NCI-H1048 (cell line): Measurements from ENCODE around the gene USE1.
A peak's percentile ranks its signal among the peaks of the same experiment; 100 is the strongest.
"Not testable (repeated sequence)": the region's sequence is repeated elsewhere in the genome, so short reads cannot be mapped to it uniquely, and the experiment has no call there.

Experiments
- DNase-seq: peaks from one replicate; lab custom pipeline; 2025; lab: John Stamatoyannopoulos, UW

The USE1 gene, protein sequence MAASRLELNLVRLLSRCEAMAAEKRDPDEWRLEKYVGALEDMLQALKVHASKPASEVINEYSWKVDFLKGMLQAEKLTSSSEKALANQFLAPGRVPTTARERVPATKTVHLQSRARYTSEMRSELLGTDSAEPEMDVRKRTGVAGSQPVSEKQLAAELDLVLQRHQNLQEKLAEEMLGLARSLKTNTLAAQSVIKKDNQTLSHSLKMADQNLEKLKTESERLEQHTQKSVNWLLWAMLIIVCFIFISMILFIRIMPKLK

DNA sequence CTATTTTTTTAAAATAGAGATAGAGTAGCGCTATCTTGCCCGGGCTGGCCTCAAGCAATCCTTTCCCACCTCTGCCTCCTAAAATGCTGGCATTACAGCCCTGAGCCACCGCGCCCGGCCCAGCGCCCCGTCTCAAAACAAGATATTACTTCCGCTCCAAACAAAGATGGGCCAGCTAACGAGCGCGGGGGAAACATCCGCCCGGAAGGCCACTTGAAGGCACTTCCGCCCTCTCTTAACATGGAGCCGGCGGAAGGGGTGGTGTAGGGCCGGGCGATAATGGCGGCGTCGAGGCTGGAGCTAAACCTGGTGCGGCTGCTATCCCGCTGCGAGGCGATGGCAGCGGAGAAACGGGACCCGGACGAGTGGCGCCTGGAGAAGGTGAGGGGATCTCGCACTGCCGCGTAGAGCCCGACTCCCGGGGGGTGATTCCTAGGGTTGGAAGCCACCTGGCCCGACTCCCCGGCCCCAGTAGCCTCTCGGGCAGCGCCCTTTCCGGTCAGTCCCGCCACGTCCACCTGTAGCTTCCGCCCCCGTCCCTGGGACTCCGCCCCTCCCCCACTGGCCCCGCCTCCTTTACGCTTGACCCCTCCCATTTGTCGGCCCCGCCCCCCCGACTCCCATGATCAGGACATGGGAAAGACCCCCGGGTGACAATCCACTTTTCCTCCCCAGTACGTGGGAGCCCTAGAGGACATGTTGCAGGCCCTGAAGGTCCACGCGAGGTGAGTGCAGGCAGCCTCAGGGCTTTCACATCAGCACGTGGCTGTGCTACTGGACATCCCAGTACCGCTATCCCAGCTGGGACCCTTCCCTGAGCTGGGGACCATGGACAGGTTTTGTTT, at the start of gene USE1:
TSS of gene USE1 (plus strand) at position 231 of the 845 bp plus-strand sequence. CDS start at position 280, 49 bp downstream.
- DNase-seq, result peak; percentile 80

DNA sequence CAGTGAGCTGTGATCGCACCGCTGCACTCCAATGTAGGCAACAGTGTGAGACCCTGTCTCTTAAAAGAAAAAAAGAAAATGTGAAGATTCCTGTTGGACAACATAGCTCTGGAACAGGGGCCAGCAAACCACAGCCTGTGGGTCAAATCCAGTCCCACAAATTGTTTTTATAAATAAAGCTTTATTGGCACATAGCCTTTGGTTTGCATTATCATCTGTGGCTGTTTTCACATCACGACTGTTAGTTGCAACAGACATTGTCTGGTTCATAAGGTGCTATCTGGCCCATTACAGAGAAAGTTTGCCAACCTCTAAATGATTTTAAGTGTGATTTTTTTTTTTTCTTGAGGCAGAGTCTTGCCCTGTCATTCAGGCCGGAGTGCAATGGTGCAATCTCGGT, 49.4 kb upstream of the USE1 start:
- no peak for DNase-seq

DNA sequence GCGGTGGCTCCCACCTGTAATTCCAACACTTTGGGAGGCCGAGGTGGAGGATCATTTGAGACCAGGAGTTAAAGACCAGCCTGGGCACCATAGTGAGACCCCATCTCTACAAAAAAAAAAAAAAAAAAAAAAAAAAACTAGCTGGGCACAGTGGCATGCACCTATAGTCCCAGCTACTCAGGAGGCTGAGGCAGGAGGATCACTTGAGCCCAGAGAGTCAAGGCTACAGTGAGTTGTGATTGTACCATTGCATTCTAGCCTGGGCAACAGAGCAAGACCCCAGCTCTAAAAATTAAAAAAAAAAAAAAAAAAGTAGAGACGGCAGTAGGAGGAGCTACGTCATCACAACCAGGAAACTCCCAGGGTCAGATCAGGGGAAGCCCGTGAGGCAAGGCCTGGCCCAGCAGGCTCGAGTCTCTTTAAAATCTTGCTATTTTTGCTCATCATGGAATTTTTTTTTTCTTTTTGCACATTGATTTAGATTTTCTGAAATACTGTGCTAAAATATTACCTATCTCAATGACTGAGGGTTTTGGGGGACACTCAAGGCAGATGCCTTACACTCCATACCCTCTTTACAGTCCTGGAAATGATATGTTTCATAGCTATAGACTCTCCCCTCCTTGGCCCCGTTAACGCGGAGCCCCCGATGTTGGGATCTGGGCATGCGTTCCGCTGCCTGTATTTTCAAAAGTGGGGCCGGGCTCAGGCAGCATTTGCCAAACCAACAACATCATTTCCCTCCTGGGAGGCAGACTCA, 44.4 kb upstream of the USE1 start:
- no peak for DNase-seq

DNA sequence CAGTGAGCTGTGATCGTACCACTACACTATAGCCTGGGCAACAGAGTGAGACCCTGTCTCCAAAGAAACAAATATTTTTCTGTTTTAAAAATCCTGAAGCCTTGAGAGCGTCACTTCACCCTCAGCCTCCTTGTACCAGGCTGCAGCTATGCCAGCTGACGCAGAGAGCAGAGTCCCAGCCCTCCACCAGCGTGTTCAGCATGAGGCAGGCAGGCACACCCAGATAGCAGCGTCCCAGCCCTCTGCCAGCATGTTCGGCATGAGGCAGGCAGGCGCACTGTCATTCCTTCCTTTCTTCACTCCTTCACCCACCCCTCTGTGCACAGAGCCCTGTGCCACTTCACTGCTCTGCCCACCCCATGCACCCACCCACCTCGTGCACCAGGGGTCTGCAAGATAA, 43.3 kb upstream of the USE1 start:
- no peak for DNase-seq

DNA sequence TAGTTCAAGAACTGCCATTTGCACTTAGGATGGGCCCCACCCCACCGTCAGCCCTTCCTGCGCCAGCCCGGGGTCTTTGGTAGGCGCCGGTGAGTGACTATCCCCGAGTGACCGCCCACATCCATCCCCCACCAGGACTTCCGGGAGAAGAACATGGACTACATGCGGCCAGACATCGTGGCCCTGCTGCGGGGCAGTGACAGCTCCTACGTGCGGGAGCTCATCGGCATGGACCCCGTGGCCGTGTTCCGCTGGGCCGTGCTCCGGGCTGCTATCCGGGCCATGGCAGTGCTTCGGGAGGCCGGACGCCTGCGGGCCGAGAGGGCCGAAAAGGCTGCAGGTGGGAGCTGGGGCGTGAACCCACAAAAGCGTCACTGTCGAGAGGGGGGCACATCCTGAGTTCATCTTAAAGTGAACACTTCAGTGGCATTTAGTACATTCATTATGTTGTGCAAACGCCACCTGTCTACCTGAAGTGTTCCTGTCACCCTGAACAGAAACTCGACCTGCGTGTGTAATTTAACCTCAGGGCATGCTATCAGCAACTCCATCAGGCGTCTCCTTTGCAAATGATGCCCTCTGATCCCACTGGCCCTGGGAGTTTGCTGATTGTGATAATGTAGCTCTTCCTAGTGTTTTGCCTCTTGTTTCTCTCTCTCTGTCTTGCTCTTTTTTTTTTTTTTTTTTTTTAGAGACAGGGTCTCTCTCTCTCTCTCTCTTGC, 42.4 kb upstream of the USE1 start:
- no peak for DNase-seq

DNA sequence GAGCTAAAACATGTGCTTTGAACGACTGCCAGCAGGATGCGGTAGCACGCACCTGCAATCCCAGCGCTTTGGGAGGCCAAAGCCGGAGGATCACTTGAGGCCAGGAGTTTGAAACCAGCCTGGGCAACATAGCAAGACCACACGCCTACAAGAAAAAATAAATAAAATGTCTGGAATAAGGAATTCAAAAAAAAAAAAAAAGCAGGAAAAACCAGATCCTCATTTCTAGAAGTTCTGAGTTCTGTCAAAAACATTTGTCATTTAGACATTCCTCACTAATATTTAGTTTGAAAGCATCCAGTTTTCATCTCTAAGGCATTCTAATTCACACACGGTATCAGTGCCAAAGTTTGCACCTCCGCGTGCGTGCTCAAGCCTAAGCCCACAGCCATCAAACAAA, 36.9 kb upstream of the USE1 start:
- no peak for DNase-seq

DNA sequence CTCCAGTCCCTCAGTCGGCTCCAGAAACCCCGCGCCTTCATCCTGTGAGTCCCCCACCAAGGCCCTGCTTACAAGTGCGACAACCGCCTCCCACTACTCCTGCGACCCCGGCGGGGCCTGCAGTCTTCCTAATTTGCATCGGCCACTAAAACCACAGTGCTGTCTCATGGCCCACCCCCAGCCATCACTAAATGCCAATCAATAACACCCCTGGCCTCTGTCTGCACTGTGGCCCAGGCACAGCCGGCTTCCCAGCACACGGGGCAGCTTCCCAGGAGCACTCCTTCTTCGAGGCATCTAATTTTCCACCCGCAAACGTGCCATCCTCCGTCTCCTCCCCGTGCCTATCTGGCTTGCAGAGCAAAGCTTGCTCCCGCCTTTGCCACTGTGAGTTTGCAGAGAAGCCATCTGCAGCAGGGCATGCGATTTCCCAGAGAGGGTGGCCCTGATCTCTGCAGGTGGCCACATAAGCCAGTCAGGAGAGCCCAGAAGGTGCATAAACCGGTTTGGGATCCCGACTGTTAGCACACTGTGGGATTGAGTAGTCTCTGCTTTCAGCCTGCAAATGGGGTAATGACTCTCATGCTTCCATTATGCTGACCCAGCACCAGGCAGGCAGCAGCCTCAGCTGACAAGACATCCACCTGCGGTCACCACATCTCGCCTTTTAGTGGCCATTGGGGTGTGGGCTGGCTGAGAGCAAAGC, 34.0 kb upstream of the USE1 start:
- DNase-seq, result no peak

DNA sequence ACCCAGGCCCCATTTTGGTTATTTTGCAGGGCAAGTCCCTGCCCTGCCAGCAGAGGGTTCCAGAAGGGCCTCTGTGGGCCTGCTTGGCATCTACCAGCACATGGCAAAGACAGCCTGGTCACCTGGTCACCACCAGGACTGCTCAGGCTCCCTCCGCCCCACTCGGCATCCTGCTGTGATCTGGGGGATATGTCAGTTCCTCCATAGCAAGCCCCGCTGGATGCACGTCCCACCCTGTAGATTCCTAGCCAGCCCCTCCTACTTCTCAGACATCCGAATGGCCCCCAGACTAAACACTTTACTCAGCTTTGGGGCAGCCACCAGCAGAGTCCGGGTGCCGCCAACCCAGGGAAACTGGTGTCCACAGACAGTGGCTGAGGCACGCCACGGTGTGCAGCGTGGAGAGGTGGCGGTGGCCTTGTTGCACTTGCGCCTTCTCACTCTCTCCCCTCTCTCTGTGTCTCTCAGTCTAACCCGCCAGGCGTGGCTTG, 31.8 kb upstream of the USE1 start:
- DNase-seq, result no peak

DNA sequence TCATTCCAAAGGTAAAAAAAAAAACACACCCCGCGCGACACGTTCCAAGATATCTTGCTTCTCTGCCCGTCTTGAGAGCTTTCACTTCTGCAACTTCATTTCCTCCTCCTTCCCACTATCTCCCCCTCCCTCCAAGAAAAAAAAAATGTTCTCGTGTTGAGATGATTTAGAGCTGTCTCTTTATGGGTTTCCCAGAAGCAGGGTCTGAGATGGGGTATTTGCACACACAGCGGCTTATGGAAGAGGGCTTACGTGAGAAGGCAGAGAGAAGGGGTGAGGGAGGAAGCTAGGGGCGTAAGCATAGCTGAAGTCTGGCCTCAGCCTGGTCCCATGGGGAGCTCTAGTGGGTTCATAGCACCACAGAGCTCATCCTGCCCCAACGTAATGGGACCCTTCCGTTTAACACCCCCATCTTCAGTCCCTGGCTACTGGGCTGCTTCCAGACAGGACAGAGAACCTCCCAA, 31.3 kb upstream of the USE1 start:
- no peak for DNase-seq

DNA sequence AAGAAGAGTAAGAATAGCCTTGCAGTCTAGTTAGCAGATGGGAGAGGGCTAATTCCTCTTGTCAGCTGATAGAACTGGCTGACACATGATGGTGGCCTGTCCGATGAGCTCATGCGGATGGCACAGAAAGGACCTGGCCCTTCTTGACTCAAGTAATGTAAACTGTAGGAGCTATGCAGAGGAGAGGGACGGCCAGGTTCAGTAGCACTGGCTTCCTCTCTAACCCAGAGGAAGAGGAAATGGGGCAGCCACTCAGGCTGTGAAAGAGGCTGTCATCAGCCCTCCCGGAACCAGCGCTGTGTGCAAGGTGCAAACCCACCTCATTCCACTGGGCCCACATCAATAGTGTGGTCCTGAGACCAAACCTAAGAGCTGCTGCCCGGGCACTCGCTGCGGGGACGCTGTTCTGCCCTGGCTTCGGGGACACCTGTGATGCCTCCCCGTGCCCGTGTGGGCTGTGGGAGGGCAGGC, 30.8 kb upstream of the USE1 start:
- no peak for DNase-seq

DNA sequence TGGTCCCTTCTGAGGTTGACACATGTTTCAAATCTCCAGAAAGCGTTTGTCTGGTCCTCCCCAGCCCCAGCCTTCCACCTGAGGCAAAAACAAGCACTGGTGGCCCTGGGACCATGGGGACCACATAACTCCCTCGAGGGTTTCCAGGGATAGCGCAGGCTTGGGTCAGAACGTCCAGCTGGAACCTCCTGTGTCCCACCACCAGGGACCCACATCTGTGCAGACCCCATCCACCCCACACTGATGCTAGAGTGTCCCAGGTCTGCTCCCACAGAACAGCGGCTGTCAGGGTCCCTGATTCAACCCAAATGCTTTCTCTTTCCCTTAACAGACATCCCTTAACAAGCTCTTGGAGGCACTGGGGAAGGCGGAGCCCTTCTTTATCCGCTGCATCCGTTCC, 29.6 kb upstream of the USE1 start:
- DNase-seq, result no peak

DNA sequence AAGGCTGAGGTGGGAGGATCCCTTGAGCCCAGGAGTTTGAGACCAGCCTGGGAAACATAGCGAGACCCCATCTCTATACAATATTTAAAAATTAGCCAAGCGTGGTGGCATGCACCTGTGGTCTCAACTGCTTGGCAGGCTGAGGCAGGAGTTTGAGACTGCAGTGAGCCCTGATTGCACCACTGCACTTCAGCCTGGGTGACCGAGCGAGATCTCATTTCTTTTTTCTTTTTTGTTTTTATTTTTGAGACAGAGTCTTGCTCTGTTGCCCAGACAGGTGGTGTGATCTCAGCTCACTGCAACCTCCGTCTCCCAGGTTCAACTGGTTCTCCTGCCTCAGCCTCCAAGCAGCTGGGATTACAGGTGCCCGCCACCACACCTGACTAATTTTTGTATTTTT, 23.4 kb upstream of the USE1 start:
- DNase-seq, result not testable (repeated sequence)

DNA sequence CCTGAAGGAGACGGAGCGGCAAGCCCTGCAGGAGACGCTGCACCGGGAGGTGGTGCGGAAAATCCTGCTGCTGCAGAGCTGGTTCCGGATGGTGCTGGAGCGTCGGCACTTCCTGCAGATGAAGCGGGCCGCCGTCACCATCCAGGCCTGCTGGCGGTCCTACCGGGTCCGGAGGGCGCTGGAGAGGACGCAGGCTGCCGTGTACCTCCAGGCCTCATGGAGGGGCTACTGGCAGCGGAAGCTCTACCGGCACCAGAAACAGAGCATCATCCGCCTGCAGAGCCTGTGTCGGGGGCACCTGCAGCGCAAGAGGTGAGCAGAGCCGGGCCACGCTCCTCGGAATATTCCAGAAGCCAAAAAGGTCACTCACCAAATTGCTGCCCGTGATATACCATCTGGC, 22.4 kb upstream of the USE1 start:
- DNase-seq, result no peak

DNA sequence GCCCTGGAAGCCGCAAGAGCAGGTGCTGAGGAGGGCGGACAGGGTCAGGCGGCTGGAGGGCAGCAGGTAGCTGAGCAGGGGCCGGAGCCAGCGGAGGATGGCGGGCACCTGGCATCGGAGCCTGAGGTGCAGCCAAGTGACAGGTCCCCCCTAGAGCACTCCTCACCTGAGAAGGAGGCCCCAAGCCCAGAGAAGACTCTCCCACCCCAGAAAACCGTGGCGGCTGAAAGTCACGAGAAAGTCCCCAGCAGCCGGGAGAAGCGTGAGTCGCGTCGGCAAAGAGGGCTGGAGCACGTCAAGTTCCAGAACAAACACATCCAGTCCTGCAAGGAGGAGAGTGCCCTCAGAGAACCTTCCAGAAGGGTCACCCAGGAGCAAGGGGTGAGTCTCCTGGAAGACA, 20.5 kb upstream of the USE1 start:
- no peak for DNase-seq

DNA sequence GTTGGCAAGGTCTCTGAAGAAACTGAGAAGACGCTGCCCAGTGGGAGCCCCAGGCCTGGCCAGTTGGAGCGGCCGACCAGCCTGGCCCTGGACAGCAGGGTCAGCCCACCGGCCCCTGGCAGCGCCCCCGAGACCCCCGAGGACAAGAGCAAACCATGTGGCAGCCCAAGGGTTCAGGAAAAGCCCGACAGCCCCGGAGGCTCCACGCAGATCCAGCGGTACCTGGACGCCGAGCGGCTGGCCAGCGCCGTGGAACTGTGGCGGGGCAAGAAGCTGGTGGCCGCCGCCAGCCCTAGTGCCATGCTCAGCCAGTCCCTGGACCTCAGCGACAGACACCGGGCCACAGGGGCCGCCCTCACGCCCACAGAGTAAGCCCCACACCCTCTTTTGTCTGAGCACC, 20.1 kb upstream of the USE1 start:
- DNase-seq, result no peak

DNA sequence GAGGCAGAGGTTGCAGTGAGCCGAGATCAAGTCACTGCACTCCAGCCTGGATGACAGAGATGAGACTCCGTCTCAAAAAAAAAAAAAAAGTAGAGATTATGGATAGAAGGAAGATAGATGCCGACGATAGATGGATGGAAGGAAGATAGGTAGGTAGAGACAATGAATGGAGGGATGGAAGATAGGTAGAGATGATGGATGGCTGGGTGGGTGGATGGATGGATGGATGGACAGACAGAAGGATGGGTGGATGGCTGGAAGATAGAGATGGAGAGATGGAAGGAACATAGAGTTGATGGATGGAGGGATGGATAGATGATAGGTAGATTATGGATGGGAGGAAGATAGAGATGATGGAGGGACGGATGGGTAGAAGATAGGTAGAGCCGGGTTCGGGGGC, 18.5 kb upstream of the USE1 start:
- DNase-seq, result no peak

DNA sequence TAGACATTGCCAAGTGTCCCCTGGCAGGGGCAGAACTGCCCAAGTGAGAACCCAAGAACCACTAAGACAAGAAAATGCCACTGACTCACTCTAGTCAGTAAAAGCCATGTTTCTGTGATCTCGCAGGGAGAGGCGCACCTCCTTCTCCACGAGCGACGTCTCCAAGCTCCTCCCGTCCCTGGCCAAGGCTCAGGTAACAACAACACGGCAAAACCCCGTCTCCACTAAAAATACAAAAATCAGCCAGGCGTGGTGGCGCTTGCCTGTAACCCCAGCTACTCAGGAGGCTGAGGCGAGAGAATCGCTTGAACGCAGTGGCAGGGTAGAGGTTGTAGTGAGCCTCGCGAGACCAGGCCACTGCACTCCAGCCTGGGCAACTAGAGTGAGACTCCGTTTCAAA, 17.5 kb upstream of the USE1 start:
- DNase-seq, result no peak

DNA sequence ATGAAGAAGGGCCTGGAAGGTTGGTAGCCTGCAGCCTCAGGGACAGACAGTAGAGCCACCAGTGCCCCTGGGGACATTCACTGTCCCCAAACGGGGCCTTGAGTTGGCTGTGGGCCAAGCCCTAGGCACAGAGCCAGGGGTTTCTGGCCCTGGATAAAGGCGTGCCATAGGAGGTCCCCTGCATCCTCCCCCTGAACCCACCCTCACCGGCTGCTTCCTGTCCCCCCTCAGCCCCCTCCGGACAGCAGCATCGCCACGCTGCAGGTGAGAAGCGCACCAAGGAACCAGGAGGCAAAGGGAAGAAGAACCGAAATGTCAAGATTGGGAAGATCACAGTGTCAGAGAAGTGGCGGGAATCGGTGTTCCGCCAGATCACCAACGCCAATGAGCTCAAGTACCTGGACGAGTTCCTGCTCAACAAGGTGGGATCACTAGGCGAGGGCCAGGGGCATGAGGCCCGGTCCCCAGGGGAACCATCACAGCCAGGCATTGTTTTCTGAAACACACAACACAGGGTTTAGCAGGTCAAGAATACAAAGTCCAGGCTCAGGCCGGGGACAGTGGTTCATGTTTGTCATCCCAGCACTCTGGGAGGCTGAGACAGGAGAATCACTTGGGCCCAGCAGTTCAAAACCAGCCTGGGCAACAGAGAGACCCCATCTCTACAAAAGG, 14.6 kb upstream of the USE1 start:
- no peak for DNase-seq

DNA sequence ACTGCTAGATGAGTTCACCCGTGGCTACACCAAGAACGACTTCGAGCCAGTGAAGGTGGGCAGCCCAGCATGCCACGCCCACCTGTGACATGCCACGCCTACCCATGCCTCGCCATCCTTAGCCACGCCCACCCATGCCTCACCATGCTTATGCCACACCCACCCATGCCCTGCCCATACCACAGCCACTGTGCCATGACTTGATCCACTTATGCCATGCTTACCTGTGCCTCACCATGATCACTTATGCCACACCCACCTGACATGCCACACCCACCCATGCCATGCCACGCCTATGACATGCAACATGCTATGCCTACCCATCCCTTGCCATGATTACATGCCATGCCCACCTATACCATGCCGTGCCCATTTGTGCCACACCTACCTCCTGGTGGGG, 12.9 kb upstream of the USE1 start:
- no peak for DNase-seq

DNA sequence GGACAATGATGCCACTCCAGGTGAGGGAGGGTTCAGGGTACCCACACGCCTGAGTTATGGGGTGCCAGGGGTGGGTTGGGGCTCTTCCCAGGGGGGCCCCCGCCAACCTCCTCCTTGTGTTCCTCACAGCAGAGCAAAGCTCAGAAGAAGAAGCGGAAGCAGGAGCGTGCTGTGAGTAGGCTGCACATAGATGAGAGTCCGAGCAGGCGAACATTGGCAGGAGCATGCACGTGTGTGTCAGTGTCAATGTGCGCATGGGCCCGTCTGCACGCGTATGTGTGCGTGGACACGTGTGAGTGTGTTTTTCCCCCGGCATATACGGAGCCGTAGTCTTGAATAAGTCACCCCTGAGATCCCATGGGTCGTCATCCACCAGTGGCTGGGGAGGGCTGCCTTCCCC, 12.4 kb upstream of the USE1 start:
- no peak for DNase-seq
